H1 (cell line): ENCODE measurements around the gene UBE3B. TPM values are rescaled to one million over a fixed set of nuclear protein-coding genes. Genes with fewer than 3 reads are reported as not detected.

Source experiments
- ASH2L ChIP-seq: fragments of 200-600, 300-600 bp; sonication (generic); IDR thresholded peaks from one replicate; pipeline ENCODE4 v1.7.1; 2017; ENCODE audit warnings: low read length
- CREB1 ChIP-seq: IDR thresholded peaks from 2 replicates; pipeline ENCODE4 v1.6.1; 2012; ENCODE audit warnings: inconsistent platforms
- MAFK ChIP-seq: IDR thresholded peaks from 2 replicates; pipeline ENCODE4 v1.6.1; 2012; ENCODE audit warnings: low read depth, mild to moderate bottlenecking, improper control_type of control experiment, low read length
- NANOG ChIP-seq: IDR thresholded peaks from 2 replicates; pipeline ENCODE4 v1.6.1; 2011; ENCODE audit warnings: low read length, low read depth, mild to moderate bottlenecking, inconsistent platforms; ENCODE audit not compliant: insufficient read depth, poor library complexity, severe bottlenecking
- NRF1 ChIP-seq: IDR thresholded peaks from 2 replicates; pipeline ENCODE4 v1.6.1; 2011; ENCODE audit warnings: mild to moderate bottlenecking, low read depth, low read length, improper control_type of control experiment
- SRF ChIP-seq: IDR thresholded peaks from 2 replicates; pipeline ENCODE4 v1.6.1; 2011; ENCODE audit warnings: mild to moderate bottlenecking, low read depth, low read length, moderate library complexity
- polyA plus RNA-seq, 7 experiments: library from polyadenylated mRNA; depleted of rRNA in 3 of 7; stranded (reverse) in 5 of 7; unstranded in 2 of 7; fragments of >200 nt in 5 of 7; fragments of 200-250 nt in 2 of 7; gene quantifications; 1 replicate in 5 of 7; 2 replicates in 1 of 7; 4 replicates in 1 of 7; pipeline versions ENCODE4 v1.2.1 to v1.2.3, GENCODE V29; 2011 to 2013; ENCODE audit warnings: missing spikeins in 2 of 7, mixed read lengths in 2 of 7
- total RNA-seq: library from RNA; stranded (reverse); fragmentation: NEBNext Ultra II Directional; extraction: Animal tissue kit (Norgen Biotek cat#: 25700); gene quantifications from 2 replicates; pipeline ENCODE4 v1.2.1, GENCODE V29; 2021

UBE3B gene
- total and polyA plus RNA-seq, 2 of the 8 experiments (the other 6 are each of a cell fraction or from before 2014, with no cell fraction given) = 14.0 to 21.1 TPM

GRCh38 chr12:109539508-109539907 is 62.1 kb downstream of the UBE3B start (continued):
- TF ChIP-seq SRF (no peak), NANOG (no peak), ASH2L (no peak), MAFK (no peak), CREB1 (no peak), NRF1 (no peak)
